ENCODE measurements around the gene MUC4. TPM values are rescaled to one million over a fixed set of nuclear protein-coding genes. Genes with fewer than 3 reads are reported as not detected.

The MUC4 gene
- total RNA-seq, 4 donors from 2014 or later = 0.19 to 3.0 (median 0.47) TPM; not detected in 1

GRCh38 chr3:195718477-195718984 lies 93.2 kb downstream of the MUC4 start:
- Histone ChIP-seq H3K36me3 (peaks cover 0 to 22% of the 10 kb centered on the region in 2 donors), H3K27ac (no peak overlapping the region), H3K4me3 (no peak overlapping the region), H3K4me1 (no peaks in the 10 kb centered on the region), H3K27me3 (no peaks in the 10 kb centered on the region), H3K9me3 (no peaks in the 10 kb centered on the region)
- ATAC-seq = no peak
- 56 to 76% methylated on average over 2 to 7 of the region's 7 CpGs for WGBS, 2 donors (ENCODE audit: low coverage in 1 of 2)
- no peak for TF ChIP-seq POLR2AphosphoS5 (IDR thresholded peaks at IDR 0.05)
- no peak for TF ChIP-seq POLR2A (IDR thresholded peaks at IDR 0.05)
- no peak for TF ChIP-seq EP300 (IDR thresholded peaks at IDR 0.05)
- TF ChIP-seq CTCF (IDR thresholded peaks at IDR 0.05) = no peak

DNA sequence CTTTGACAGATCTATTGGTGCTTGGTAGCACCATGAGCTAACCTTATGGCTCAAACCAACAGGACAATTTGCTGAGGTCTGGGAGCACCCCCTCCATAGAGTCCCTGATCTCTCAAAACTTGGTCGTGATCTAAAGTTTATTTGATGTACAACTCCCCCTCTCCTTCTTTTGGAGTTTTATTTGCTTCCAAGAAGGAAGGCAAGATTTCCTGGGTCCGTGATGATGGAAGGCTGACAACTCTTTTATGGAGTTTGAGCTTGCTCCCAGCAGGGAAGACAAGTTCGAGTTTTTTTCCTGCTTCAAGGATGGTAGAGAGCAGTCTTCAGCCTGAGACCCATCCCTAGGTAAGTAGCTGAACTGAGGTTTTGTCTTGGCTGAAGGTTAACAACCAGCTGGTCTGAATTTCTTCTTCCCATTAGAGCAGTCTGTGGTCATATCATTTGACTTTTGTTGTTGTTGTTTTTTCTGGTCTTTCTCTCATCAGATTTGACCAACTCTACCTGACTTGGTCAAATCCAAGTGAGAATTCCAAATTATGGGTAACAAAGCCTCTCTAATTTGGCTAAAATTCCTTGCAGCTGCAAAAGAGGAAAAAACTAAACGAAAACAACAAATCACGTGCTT lies 93.8 kb downstream of the MUC4 start:
- no peaks in the 10 kb centered on the region for H3K4me1 ChIP-seq
- H3K9me3 ChIP-seq = no peaks in the 10 kb centered on the region
- peaks cover 0 to 22% of the 10 kb centered on the region in 2 donors for H3K36me3 ChIP-seq
- H3K4me3 ChIP-seq = no peak overlapping the region
- no peak overlapping the region for H3K27ac ChIP-seq
- TF ChIP-seq POLR2A (IDR thresholded peaks at IDR 0.05) (no peak), EP300 (IDR thresholded peaks at IDR 0.05) (no peak)
- no peaks in the 10 kb centered on the region for H3K27me3 ChIP-seq
- ATAC-seq = no peak
- 51 to 78% methylated on average over 5 of the region's 5 CpGs for WGBS, 2 donors (ENCODE audit: low coverage in 1 of 2)

GRCh38 chr3:195717416-195717815 lies 94.3 kb downstream of the MUC4 start:
- H3K4me3 ChIP-seq = no peak overlapping the region
- no peak for ATAC-seq
- TF ChIP-seq POLR2AphosphoS5 (IDR thresholded peaks at IDR 0.05) = no peak
- no peak for TF ChIP-seq EP300 (IDR thresholded peaks at IDR 0.05)
- no peak for TF ChIP-seq POLR2A (IDR thresholded peaks at IDR 0.05)
- no peak for TF ChIP-seq CTCF (IDR thresholded peaks at IDR 0.05)
- peaks cover 0 to 24% of the 10 kb centered on the region in 2 donors for H3K36me3 ChIP-seq
- WGBS, 2 donors (ENCODE audit: low coverage in 1 of 2) = 54 to 89% methylated on average over 5 to 8 of the region's 9 CpGs
- H3K27me3 ChIP-seq = no peaks in the 10 kb centered on the region
- no peaks in the 10 kb centered on the region for H3K4me1 ChIP-seq
- no peaks in the 10 kb centered on the region for H3K9me3 ChIP-seq
- H3K27ac ChIP-seq = no peak overlapping the region

DNA sequence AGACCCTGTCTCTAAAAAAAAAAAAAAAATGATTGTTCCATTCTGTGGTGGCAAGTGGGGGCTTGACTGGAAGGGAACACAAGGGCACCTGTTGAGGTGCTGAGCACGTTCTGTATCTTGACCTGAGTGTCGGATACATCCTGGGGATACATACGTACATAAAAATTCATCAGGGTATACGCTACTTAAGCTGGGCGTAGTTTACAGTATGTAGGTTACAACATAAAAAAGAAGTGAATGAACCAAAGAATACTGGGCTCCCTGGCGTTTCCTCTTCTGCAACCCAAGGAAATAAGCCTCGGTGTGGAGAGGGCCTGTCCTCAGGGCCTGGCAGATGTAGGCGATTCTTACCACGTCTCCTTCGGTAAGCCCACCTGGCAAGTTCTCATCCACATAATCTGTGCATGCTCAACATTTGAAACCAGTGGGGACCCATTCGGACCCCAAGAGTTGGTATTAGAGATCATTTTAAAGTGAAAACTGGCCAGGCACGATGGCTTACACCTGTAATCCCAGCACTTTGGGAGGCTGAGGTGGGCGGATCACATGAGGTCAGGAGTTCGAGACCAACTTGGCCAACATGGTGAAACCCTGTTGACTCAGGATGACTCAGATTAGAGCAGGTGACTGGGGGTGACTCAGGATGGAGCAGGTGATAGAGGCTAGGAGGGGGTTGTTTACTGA lies 96.0 kb downstream of the MUC4 start:
- no peak for ATAC-seq

GRCh38 chr3:195715134-195715533 lies 96.6 kb downstream of the MUC4 start:
- Histone ChIP-seq H3K36me3 (peaks cover 0 to 38% of the 10 kb centered on the region in 2 donors), H3K9me3 (no peaks in the 10 kb centered on the region), H3K27me3 (no peaks in the 10 kb centered on the region), H3K27ac (no peak overlapping the region), H3K4me3 (no peak overlapping the region), H3K4me1 (no peaks in the 10 kb centered on the region)
- 64 to 96% methylated on average over 4 of the region's 4 CpGs for WGBS, 2 donors (ENCODE audit: low coverage in 1 of 2)
- no peak for ATAC-seq
- TF ChIP-seq CTCF (IDR thresholded peaks at IDR 0.05) = no peak
- no peak for TF ChIP-seq POLR2A (IDR thresholded peaks at IDR 0.05)
- no peak for TF ChIP-seq EP300 (IDR thresholded peaks at IDR 0.05)
- no peak for TF ChIP-seq POLR2AphosphoS5 (IDR thresholded peaks at IDR 0.05)

More for the DNA sequence above, 96.0 kb downstream of the MUC4 start:
- no peaks in the 10 kb centered on the region for H3K9me3 ChIP-seq
- H3K27me3 ChIP-seq = no peaks in the 10 kb centered on the region
- no peaks in the 10 kb centered on the region for H3K4me1 ChIP-seq
- TF ChIP-seq POLR2A (IDR thresholded peaks at IDR 0.05) = no peak
- no peak for TF ChIP-seq EP300 (IDR thresholded peaks at IDR 0.05)
- TF ChIP-seq CTCF (IDR thresholded peaks at IDR 0.05) = no peak
- TF ChIP-seq POLR2AphosphoS5 (IDR thresholded peaks at IDR 0.05) = no peak
- peaks cover 0 to 38% of the 10 kb centered on the region in 2 donors for H3K36me3 ChIP-seq
- WGBS, 2 donors (ENCODE audit: low coverage in 1 of 2) = 76 to 89% methylated on average over 8 to 14 of the region's 14 CpGs
- no peak overlapping the region for H3K4me3 ChIP-seq
- H3K27ac ChIP-seq = no peak overlapping the region

Measured in gastroesophageal sphincter (tissue), 4 donors.